AG04449 (cell line): ENCODE measurements around the gene CIDEA.

Experiments used
- CTCF ChIA-PET: fragments of 350-600 bp; formaldehyde crosslinking; extraction: SDS; loops from one replicate; lab custom pipeline; 2021; ENCODE audit warnings: antibody characterized with exemption; lab: Yijun Ruan, JAX
- POLR2A ChIA-PET: fragments of 400-600, 350-600 bp; formaldehyde crosslinking; extraction: SDS; loops from one replicate; lab custom pipeline; 2020; ENCODE audit warnings: antibody characterized with exemption, inconsistent platforms; lab: Yijun Ruan, JAX
- DNase-seq: peaks from one replicate; pipeline ENCODE4 v3.0.0-alpha.2; 2010; ENCODE audit warnings: low read depth, low spot score
- H3K4me3 ChIP-seq: 2 replicates; pipeline ENCODE4 v1.5.1; 2011; ENCODE audit warnings: low read depth, mild to moderate bottlenecking, control low read depth, low read length
- CTCF ChIP-seq: IDR thresholded peaks from one replicate; pipeline ENCODE4 v1.5.1; 2011; ENCODE audit warnings: mild to moderate bottlenecking, moderate library complexity, low read length, control low read depth, inconsistent platforms; ENCODE audit not compliant: insufficient read depth; ENCODE audit errors: missing control alignments

Gene CIDEA

GRCh38 chr18:12318334-12318697, 64.2 kb downstream of the CIDEA start:
- H3K4me3 ChIP-seq, result no peak overlapping the region
- TF ChIP-seq CTCF, result no peak
- DNase-seq, result no peak
- POLR2A ChIA-PET, result interaction anchor here (0.6 to 4.4 kb wide), 4 partner anchors 9 to 40 kb away, joined by 4 to 32 read pairs (median 10); partner anchors contain the start of gene TUBB6
- CTCF ChIA-PET, result interaction anchor here (0.9 to 4.8 kb wide), 7 partner anchors 10 to 341 kb away, joined by 3 to 36 read pairs (median 4); partner anchors contain the start of gene TUBB6

- CTCF ChIA-PET, result interaction anchor here (0.9 to 4.8 kb wide), 6 partner anchors 9 to 340 kb away, joined by 3 to 36 read pairs (median 4); partner anchors contain the start of gene TUBB6
- TF ChIP-seq CTCF, result no peak
- POLR2A ChIA-PET, result interaction anchor here (0.6 to 4.4 kb wide), 4 partner anchors 10 to 40 kb away, joined by 4 to 32 read pairs (median 10); partner anchors contain the start of gene TUBB6
- DNase-seq, result no peak
- no peak overlapping the region for H3K4me3 ChIP-seq
Measured at GRCh38 chr18:12318857-12319256, 64.7 kb downstream of the CIDEA start.

- POLR2A ChIA-PET, result interaction anchor here (1.0 to 4.4 kb wide), 3 partner anchors 12 to 56 kb away, joined by 3 to 32 read pairs (median 16); partner anchors contain the start of genes AFG3L2 and TUBB6
- CTCF ChIA-PET, result interaction anchor here (1.0 to 4.8 kb wide), 3 partner anchors 14 to 49 kb away, joined by 3 to 34 read pairs (median 4); no protein-coding TSS in a partner anchor
- no peak for TF ChIP-seq CTCF
- H3K4me3 ChIP-seq, result no peak overlapping the region
- no peak for DNase-seq
Measured at GRCh38 chr18:12321333-12321732, 67.2 kb downstream of the CIDEA start.

- no peak for TF ChIP-seq CTCF
- H3K4me3 ChIP-seq, result no peak overlapping the region
- CTCF ChIA-PET, result interaction anchor here (1.2 to 3.9 kb wide), 5 partner anchors 11 to 52 kb away, joined by 3 to 25 read pairs (median 5); no protein-coding TSS in a partner anchor
- POLR2A ChIA-PET, result interaction anchor here (0.6 to 1.6 kb wide), 4 partner anchors 43 to 345 kb away, joined by 3 to 5 read pairs (median 4); no protein-coding TSS in a partner anchor
- DNase-seq, result no peak
Measured at GRCh38 chr18:12324991-12325725, 71.0 kb downstream of the CIDEA start.

- no peak for DNase-seq
- POLR2A ChIA-PET, result no interaction called here
- no peak for TF ChIP-seq CTCF
- CTCF ChIA-PET, result interaction anchor here (1.5 to 4.8 kb wide), 4 partner anchors 13 to 53 kb away, joined by 3 to 79 read pairs (median 15); no protein-coding TSS in a partner anchor
- no peak overlapping the region for H3K4me3 ChIP-seq
Measured at GRCh38 chr18:12325726-12326245, 71.6 kb downstream of the CIDEA start.
